Measurements from ENCODE around the gene AKAP11.

AKAP11 gene

GRCh38 chr13:42275506-42275905 lies 3.6 kb downstream of the AKAP11 start:
- DNase-seq = no peak

- no peak for DNase-seq
These were observed 4.7 kb downstream of the AKAP11 start for GRCh38 chr13:42276683-42277082.

- DNase-seq = no peak
These were observed 5.8 kb downstream of the AKAP11 start for GRCh38 chr13:42277618-42278276.

GRCh38 chr13:42279080-42279479 lies 7.1 kb downstream of the AKAP11 start:
- DNase-seq = no peak

- DNase-seq = no peak
These were observed 8.0 kb downstream of the AKAP11 start for GRCh38 chr13:42279986-42280385.

GRCh38 chr13:42280537-42280936 lies 8.6 kb downstream of the AKAP11 start:
- no peak for DNase-seq

GRCh38 chr13:42283574-42283973 lies 11.6 kb downstream of the AKAP11 start:
- DNase-seq = no peak

- no peak for DNase-seq
These were observed 12.1 kb downstream of the AKAP11 start for GRCh38 chr13:42284068-42284467.

GRCh38 chr13:42298392-42298791 lies 26.4 kb downstream of the AKAP11 start:
- DNase-seq = no peak

- no peak for DNase-seq
These were observed 33.6 kb downstream of the AKAP11 start for GRCh38 chr13:42305503-42305902.

- DNase-seq = no peak
These were observed 35.5 kb downstream of the AKAP11 start for GRCh38 chr13:42307461-42307860.

GRCh38 chr13:42312817-42313431 lies 41.0 kb downstream of the AKAP11 start:
- no peak for DNase-seq

GRCh38 chr13:42318570-42318969 lies 46.6 kb downstream of the AKAP11 start:
- DNase-seq = no peak

GRCh38 chr13:42320375-42320787 lies 48.4 kb downstream of the AKAP11 start:
- no peak for DNase-seq

- DNase-seq = no peak
These were observed 50.9 kb downstream of the AKAP11 start for GRCh38 chr13:42322806-42323205.

- DNase-seq = no peak
These were observed 52.8 kb downstream of the AKAP11 start for GRCh38 chr13:42324704-42325103.

- DNase-seq = no peak
These were observed 55.8 kb downstream of the AKAP11 start for GRCh38 chr13:42327725-42328124.

- DNase-seq = no peak
These were observed 56.7 kb downstream of the AKAP11 start for GRCh38 chr13:42328672-42329071.

GRCh38 chr13:42329239-42329638 lies 57.3 kb downstream of the AKAP11 start:
- DNase-seq = no peak

- DNase-seq = no peak
These were observed 59.1 kb downstream of the AKAP11 start for GRCh38 chr13:42331009-42331408.

GRCh38 chr13:42333613-42334328 lies 61.8 kb downstream of the AKAP11 start:
- DNase-seq = no peak

- no peak for DNase-seq
These were observed 62.4 kb downstream of the AKAP11 start for GRCh38 chr13:42334329-42334706.

GRCh38 chr13:42337808-42338600 lies 66.1 kb downstream of the AKAP11 start:
- DNase-seq = no peak

All from NCI-H1436 (cell line).